Gastroesophageal sphincter (tissue), 3 donors: ENCODE results near the gene KLHL17.

Source experiments
- POLR2AphosphoS5 ChIP-seq: sonication (generic); formaldehyde crosslinking; IDR thresholded peaks from one replicate; pipeline ENCODE4 v1.6.1; 2017; ENCODE audit warnings: antibody characterized with exemption
- TF ChIP-seq, protein P1 (sequence below), 4 experiments: fragments of 200-600 bp in 2 of 4; fragments of 450-650 bp in 2 of 4; sonication (generic) in 1 of 4; IDR thresholded peaks; one replicate each; pipeline ENCODE4 v1.5.1; 2017 to 2019; ENCODE audit warnings: antibody characterized with exemption in 4 of 4, mild to moderate bottlenecking in 2 of 4, moderate library complexity in 2 of 4

DNA sequence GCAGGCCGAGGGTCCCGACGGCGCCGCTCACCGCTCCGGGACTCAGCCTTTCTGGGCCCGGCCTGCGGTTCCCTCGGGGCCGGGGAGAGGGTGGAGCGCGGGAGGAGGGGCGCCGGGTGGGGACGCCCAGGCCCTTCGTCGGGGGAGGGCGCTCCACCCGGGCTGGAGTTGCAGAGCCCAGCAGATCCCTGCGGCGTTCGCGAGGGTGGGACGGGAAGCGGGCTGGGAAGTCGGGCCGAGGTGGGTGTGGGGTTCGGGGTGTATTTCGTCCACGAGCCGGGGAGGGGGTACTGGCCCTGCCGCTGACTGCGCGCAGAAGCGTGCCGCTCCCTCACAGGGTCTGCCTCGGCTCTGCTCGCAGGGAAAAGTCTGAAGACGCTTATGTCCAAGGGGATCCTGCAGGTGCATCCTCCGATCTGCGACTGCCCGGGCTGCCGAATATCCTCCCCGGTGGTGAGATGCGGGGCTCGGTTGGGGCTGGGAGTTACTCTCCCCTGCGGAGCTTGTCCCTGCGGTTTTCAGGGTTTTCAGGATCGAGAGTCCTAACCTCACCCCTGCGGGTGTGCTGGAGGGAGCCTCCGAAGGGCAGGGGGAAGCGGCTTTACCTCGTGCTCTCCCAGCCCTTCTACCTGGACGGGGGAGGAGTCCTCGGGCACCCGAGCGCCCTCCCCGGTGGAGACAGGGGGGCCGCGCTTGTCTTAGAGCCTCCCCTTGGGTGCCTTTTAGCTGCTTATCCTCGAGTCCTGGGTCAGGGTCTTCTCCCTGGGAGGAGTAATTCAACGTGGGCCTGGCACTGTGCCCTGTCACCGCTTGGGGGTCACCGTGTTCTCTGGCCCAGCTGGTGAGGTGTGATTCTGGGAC is 34.6 kb upstream of the KLHL17 start:
- TF ChIP-seq, protein P1, sequence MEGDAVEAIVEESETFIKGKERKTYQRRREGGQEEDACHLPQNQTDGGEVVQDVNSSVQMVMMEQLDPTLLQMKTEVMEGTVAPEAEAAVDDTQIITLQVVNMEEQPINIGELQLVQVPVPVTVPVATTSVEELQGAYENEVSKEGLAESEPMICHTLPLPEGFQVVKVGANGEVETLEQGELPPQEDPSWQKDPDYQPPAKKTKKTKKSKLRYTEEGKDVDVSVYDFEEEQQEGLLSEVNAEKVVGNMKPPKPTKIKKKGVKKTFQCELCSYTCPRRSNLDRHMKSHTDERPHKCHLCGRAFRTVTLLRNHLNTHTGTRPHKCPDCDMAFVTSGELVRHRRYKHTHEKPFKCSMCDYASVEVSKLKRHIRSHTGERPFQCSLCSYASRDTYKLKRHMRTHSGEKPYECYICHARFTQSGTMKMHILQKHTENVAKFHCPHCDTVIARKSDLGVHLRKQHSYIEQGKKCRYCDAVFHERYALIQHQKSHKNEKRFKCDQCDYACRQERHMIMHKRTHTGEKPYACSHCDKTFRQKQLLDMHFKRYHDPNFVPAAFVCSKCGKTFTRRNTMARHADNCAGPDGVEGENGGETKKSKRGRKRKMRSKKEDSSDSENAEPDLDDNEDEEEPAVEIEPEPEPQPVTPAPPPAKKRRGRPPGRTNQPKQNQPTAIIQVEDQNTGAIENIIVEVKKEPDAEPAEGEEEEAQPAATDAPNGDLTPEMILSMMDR (IDR thresholded peaks at IDR 0.05): no peak
- no peak for TF ChIP-seq POLR2AphosphoS5
